PC-9 (cell line): ENCODE results near the gene DGKE.

Source experiments
- CTCF ChIP-seq: fragments of 200-600 bp; sonication (generic); conservative IDR thresholded peaks from 2 replicates; pipeline ENCODE4 v1.6.1; 2017; ENCODE audit warnings: mixed run types, antibody characterized with exemption, mild to moderate bottlenecking, moderate library complexity
- EZH2 ChIP-seq: fragments of 200-600 bp; sonication (generic); IDR thresholded peaks from 2 replicates; pipeline ENCODE4 v1.8.0; 2017; ENCODE audit warnings: antibody characterized with exemption, low read depth

GRCh38 chr17:56792267-56792666, 41.7 kb upstream of the DGKE start:
- TF ChIP-seq CTCF (no peak), EZH2 (no peak)
